Measurements from ENCODE around the gene ZNF185.
"Not testable (repeated sequence)": the region's sequence is repeated elsewhere in the genome, so short reads cannot be mapped to it uniquely, and the experiment has no call there.

ZNF185 gene

DNA sequence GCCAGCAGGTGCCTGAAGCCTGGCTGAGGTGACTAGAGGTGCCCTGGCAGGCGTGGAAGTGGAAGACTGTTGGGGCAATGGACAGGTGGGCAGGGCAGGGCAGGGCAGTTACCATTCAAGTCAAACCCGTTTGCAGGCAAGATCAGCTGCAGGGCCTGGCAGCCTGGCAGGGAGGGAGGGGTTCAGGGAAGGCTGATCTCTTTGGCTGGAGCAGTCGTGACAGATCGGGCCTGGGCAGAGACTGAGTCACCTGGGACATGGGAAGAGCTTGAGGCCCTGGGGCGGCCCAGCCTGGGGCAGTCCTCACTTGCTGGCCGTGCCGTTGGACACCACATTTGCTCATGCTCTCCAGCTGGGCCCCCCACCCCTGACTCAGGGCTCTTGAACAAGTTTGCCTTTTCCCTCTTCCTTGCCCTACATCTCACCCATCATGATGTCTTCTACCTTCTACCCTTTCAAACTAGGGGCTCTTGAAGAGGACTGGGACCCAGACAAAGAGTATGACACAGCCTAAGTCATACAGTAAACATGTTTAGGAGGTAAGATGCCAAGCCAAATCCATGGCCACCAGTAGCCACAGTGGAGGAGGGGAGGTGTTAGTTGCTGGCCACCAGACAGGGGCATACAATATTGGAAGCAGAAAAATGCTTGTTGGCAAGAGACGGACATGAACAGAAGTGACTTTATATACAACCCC lies 2.0 kb upstream of the ZNF185 start:
- no peak for DNase-seq

GRCh38 chrX:152896450-152896849 lies 1.4 kb upstream of the ZNF185 start:
- DNase-seq = no peak

- DNase-seq = no peak
These were observed 575 bp downstream of the ZNF185 start for GRCh38 chrX:152898442-152898841.

DNA sequence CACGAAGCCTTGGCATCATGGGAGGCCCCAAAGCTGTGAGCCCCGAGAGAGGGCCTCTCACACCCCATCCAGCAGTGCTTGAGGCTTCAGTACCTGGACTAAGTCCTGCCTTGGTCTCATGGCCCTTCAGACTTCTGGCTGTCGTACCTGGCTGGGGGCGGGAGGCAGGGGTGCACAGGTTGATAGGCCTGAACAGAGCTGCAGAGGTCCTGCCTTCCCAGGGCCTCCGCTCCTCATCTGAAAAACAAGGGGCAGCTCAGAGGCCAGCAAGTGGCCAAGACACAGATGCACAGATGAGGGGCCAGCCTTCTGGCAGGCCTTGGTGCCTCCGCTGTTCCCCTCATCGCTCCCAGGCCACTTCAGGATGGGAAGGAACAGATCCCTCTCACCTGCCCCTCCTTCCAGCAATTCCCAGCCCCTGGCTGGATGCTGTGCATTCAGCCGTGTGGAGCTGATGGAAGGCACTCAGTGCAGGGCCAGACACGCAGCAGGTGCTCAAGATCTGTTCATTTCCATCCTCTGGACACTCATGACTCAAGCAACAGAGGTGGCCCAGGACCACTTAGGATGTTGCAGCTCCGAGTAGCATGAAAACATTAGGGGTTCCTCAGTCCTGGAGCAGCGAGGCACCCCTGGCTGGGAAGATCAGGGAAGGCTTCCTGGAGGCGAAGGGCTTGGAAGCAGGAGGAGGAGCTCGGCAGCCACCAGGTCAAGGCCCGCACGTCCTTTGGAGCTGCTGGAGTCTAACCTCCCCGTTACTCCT lies 1.4 kb downstream of the ZNF185 start:
- DNase-seq = no peak

DNA sequence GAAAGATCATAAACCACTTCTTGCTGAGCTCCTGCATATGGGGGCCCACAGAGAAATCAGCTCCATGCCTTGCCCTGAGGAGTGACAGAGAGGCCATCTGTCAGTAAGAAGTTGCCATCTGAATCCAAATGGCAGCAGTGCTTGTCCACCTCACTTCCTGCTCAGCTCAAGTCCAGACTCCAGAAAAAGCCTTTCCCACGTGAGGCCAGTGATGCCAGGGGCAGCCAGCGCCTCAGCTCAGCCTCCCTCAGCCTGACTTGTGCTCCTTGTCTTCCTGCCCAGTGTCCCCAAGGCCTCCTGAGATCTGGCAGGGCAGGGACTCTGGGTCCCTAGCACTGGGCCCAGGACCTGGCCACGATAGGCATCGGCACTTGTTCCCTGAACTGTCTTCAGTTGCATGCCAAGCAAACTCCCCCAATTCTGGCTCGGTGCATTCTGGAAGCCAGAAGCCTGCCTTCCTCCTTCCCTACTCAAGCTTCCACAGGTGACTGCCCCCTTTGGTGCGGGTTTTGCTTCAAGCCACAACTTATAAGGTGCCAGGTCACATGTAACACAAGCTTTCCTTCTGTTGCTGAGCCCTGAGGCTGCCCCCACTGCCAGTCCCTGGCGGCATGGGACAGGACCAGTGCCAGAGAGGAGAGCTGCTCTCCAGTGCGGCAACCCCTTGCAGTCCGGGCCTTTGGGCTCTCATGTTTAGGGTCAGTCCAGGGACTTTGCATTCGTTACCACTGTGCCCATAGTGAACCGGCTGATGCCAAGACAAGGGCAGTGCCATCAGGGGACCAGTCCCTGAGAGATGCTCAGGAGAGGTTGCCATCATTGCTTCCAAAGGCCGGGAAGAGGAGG lies 2.2 kb downstream of the ZNF185 start:
- DNase-seq = peak; percentile 29

DNA sequence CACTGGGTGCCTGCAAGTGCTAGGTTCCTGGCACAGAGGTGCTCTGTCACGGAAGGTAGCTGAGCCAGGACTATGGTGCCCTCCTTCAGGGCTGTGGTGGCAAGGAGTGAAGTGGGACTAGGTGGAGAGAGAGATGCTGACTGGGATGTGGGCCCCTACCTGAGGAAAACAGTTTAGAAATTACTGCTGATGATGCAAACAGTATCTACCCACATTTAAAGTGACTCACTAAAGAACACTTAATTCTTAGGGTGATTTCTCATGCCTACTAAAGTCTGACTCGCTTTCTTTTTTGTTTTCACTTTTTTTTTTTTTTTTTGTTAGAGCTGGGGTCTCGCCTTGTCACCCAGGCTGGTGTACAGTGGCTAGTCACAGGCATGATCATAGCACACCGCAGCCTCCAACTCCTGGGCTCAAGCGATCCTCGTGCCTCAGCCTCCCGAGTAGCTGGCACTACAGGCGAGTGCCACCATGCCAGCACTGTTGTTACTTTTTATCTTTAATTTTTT lies 3.1 kb downstream of the ZNF185 start:
- DNase-seq = no peak

- no peak for DNase-seq
These were observed 4.1 kb downstream of the ZNF185 start for GRCh38 chrX:152901816-152902501.

- DNase-seq = no peak
These were observed 4.6 kb downstream of the ZNF185 start for GRCh38 chrX:152902502-152902820.

GRCh38 chrX:152903589-152903988 lies 5.7 kb downstream of the ZNF185 start:
- DNase-seq = no peak

GRCh38 chrX:152904151-152905080 lies 6.5 kb downstream of the ZNF185 start:
- DNase-seq = no peak

DNA sequence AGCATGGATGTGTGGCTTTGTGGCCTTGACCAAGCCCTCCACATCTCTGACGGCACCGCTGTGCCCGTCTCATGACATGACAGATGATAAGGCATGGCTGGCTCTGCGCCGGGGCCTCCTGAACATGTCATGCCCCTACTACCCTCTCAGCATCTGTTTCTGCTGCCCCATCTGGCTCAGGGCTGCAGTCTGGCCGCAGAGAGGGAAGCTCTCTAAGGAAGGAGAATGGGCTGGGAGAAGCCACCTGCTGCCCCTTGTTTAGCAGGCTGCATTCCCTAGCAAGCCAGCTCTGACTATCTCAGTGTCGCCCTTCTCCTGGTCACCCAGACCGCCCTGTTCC lies 7.2 kb downstream of the ZNF185 start:
- peak; percentile 65 for DNase-seq

DNA sequence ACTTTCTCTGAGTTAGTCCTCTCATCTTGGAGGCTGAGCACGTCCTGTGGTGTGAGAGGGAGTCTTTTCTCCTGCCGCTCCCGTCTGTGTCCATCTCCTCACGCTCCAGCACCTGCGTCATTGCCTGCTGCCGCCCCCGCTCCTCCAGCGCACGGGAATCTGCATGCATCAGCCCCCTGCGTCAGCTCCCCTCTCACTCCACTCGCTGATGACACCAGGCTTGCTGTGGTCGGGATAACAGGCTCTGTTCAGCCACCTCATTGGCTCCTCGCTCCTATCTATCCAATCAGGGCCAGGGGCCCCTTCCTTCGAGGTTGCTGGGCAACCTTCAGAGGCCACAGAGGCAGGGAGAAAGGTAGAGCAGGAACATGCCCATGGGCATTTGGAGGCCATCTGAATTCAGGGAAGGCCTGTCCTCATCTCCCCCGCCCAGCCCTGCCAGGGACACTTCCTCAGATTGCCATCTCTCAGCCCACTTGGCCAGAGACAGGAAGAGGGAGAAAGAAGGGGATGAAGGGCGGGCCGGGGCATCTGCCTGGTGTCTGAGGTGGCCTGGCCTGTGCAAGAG lies 9.3 kb downstream of the ZNF185 start:
- DNase-seq = no peak

DNA sequence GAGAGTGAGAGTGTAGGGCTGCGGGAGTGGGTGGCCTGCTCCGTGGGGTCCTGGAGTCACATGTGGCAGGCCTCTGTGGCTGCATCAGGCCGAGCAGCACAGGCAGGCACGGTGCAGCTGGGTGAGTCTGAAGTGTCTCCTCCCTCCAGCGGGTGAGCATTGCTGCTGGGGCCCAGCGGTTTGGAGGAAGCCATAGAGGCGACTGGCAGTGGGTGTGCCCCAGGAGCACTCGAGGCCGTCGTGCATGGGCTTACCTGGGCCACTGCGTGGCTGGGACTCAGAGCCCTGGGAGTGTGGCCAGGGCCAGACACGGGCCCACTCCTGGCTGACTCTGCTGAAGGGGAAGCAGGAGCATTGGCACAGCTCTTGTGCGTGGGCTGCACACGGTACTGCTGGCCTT lies 10.6 kb downstream of the ZNF185 start:
- no peak for DNase-seq

DNA sequence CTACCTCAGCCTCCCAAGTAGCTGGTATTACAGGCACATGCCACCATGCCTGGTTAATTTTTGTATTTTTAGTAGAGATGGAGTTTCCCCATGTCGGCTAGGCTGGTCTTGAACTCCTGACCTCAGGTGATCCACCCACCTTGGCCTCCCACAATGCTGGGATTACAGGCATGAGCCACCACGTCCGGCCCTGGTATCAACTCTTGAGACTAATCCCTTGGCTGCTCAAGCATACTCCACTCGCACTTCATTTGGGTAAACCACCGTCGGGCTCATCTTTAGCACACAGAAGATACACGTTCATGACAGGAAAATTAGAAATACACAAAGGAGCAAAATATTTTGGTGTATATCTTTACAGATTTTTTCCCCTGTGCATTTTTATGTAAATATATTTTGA lies 12.2 kb downstream of the ZNF185 start:
- DNase-seq = not testable (repeated sequence)

DNA sequence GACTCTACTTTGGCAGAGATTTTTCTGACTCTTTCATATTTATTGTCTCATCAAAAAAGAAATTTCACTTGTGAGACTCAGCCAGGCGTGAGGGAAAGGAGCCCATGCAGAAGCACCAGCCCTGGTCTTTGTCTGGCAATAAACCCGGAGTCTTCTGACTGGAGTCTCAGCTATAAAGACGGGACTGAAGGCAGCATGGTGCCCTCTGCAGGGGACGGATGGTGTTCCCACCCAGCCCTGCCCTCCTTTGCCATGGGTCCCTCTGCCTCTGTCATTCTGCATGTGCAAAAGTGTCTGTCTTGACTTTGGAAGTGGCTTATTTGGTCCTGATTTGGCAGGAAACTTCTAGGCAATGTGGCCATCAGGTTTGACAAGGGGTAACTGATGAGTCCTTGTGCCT lies 14.2 kb downstream of the ZNF185 start:
- DNase-seq = no peak

GRCh38 chrX:152912641-152913040 lies 14.8 kb downstream of the ZNF185 start:
- DNase-seq = no peak

DNA sequence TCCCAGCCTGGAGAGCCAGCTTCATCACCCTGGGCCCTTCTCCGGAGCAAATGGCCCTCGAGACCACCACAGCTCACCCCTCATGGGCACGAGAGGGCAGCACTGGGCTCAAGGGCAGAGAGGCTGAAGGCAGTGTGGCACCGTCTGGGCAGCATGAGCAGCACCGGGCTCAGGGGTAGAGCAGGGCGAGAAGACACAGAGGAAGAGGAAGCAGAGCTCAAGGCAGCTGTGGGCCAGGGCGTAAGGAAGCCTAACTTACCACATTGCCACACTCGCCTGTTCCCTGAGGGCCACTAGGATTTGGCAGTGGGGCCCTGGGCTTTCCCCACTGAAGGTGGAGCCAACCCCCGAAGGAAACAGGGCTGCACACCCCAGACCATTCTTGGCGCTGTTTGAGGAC lies 15.5 kb downstream of the ZNF185 start:
- DNase-seq = no peak

DNA sequence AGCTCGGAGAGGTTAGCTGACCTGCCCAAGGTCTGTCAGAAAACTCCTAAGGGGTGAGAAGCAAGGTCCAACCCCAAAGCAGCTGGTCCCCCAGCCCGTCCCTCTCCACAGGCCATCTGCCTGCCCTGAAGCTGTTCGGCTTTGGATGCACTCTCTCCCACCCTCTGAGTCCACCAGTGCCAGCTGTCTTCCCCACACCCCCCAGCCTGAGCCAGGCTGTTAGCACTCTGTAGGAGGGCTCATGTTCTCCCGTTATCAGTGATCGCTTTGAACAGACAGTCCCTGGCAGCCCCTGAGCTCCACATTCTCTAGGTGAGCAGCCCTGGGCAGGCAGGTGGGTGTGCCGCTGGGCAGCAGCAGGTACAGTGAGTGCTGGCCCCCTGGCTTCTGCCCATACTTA lies 16.0 kb downstream of the ZNF185 start:
- DNase-seq = peak; percentile 69

DNA sequence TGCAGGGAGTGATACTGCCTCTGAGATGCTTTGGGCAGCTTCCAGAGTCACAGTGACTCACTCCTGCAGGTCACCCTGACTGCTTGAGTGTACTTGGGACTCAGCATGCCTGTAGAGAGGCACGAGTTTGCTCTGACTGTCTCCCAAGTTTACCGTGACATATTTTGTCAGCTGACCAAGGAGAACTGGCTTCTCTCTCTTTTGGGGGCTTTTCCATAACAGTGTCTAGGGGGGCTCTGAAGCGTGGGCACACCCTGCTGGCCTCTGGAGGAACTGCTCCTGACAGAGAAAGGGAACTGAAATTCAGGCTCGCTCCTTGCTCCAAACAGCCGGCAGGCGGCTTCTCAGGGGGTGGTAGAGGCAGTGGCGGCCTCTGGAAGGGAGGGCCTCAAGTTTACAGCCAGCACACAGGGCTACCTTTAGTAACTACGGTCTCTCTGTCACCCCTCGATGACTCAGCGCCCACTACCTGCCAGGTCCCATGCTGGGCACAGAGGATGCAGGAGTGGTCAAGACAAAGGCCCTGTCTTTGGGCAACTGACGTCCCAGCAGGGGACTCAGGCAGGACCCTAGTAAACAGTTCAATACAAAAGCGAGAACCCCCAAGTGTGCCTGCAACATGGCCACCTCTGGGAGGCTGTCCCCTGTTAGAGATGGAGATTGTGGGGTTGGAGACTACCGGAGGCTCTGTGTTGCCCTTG lies 17.8 kb downstream of the ZNF185 start:
- no peak for DNase-seq

DNA sequence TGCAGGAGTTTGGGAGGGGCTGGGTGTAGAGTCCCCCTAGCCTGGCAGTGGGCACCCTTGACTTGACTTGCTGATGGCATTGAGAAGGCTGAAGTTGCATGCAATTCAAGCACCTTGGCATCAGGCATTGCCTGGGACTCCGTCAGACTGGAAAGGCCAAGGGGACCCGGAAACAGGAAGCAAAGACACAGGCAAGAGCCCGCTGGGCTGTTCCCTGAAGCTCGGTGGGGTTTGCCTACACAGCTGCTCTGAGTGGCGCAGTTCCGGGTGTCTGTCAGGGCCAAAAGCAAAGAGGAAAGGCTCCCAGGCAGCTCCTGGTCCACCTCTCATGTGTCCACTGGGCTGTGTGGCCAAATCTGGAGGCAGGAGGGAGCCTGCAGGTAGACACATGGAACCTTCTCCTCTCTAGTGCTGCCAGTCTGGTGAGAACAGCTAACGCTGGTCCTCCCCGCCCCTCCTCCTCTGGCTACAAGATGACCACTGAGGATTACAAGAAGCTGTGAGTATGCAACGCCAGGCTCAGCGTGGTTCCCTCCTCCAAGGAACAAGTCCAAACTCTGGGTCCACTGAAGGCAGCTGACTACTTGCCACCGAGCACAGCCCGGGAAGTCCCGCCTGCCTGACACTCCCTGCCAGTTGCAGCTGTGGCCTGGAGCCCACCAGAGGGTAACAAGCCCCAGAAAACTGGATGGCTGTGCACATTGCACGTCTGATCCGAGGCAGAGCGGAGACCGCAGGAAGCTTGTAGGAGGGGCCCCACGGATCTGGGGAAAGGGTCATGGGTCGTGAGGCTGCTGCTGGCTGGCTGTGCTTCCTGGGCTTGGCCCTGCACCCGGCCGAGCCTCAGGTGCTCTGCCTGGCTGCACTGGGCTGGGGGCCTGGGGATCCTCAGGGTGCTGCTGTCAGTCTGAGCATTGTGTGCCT lies 20.1 kb downstream of the ZNF185 start:
- no peak for DNase-seq

All from NCI-H524 treated with DMSO at 0.1 percent for 48 hours (cell line).